ENCODE results near the gene NLGN1. TPM values are rescaled to one million over a fixed set of nuclear protein-coding genes. Genes with fewer than 3 reads are reported as not detected.

NLGN1 gene
- total RNA-seq, 3 donors from 2014 or later (not counting 1 experiment from before 2014, with no cell fraction given): not detected

GRCh38 chr3:173887888-173888287 is 490.3 kb downstream of the NLGN1 start:
- TF ChIP-seq, protein P1, sequence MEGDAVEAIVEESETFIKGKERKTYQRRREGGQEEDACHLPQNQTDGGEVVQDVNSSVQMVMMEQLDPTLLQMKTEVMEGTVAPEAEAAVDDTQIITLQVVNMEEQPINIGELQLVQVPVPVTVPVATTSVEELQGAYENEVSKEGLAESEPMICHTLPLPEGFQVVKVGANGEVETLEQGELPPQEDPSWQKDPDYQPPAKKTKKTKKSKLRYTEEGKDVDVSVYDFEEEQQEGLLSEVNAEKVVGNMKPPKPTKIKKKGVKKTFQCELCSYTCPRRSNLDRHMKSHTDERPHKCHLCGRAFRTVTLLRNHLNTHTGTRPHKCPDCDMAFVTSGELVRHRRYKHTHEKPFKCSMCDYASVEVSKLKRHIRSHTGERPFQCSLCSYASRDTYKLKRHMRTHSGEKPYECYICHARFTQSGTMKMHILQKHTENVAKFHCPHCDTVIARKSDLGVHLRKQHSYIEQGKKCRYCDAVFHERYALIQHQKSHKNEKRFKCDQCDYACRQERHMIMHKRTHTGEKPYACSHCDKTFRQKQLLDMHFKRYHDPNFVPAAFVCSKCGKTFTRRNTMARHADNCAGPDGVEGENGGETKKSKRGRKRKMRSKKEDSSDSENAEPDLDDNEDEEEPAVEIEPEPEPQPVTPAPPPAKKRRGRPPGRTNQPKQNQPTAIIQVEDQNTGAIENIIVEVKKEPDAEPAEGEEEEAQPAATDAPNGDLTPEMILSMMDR (IDR thresholded peaks at IDR 0.05): no peak
- Mint-ChIP-seq H3K27ac (no peak overlapping the region), H3K4me1 (no peaks in the 10 kb centered on the region), H3K9me3 (peaks cover 0 to 6% of the 10 kb centered on the region in 2 donors), H3K36me3 (no peaks in the 10 kb centered on the region), H3K27me3 (ENCODE audit: low read depth in 2 of 2) (no peaks in the 10 kb centered on the region), H3K4me3 (no peak overlapping the region)
- intact Hi-C loops (cut with micrococcal nuclease): no loop called here
- ATAC-seq: no peak
- no peaks in the 10 kb centered on the region for H3K4me1 ChIP-seq (ENCODE audit: control insufficient read depth, insufficient read depth, low read length)
- no peaks in the 10 kb centered on the region for H3K27me3 ChIP-seq (ENCODE audit: control insufficient read depth, insufficient read depth, low read length)
- no peak overlapping the region for H3K4me3 ChIP-seq (ENCODE audit: low read length)
- H3K36me3 ChIP-seq (ENCODE audit: control insufficient read depth, insufficient read depth, low read length): no peaks in the 10 kb centered on the region
- H3K27ac ChIP-seq (ENCODE audit: low read length): no peak overlapping the region
- no peaks in the 10 kb centered on the region for H3K9me3 ChIP-seq (ENCODE audit: control insufficient read depth, insufficient read depth, low read length)
- DNase-seq: no peak

GRCh38 chr3:173889596-173889995 is 492.1 kb downstream of the NLGN1 start:
- H3K4me1 ChIP-seq (ENCODE audit: control insufficient read depth, insufficient read depth, low read length): no peaks in the 10 kb centered on the region
- Mint-ChIP-seq H3K27ac (no peak overlapping the region), H3K27me3 (ENCODE audit: low read depth in 2 of 2) (no peaks in the 10 kb centered on the region), H3K4me1 (no peaks in the 10 kb centered on the region), H3K9me3 (peaks cover 4 to 12% of the 10 kb centered on the region in 2 donors), H3K4me3 (no peak overlapping the region), H3K36me3 (no peaks in the 10 kb centered on the region)
- 81% methylated on average over 2 of the region's 4 CpGs for WGBS (ENCODE audit: insufficient coverage)
- no peak overlapping the region for H3K27ac ChIP-seq (ENCODE audit: low read length)
- TF ChIP-seq, protein P1 (IDR thresholded peaks at IDR 0.05): no peak
- H3K36me3 ChIP-seq (ENCODE audit: control insufficient read depth, insufficient read depth, low read length): no peaks in the 10 kb centered on the region
- intact Hi-C loops (cut with micrococcal nuclease): no loop called here
- H3K9me3 ChIP-seq (ENCODE audit: control insufficient read depth, insufficient read depth, low read length): no peaks in the 10 kb centered on the region
- DNase-seq (no peak), ATAC-seq (no peak)
- no peaks in the 10 kb centered on the region for H3K27me3 ChIP-seq (ENCODE audit: control insufficient read depth, insufficient read depth, low read length)
- no peak overlapping the region for H3K4me3 ChIP-seq (ENCODE audit: low read length)

DNA sequence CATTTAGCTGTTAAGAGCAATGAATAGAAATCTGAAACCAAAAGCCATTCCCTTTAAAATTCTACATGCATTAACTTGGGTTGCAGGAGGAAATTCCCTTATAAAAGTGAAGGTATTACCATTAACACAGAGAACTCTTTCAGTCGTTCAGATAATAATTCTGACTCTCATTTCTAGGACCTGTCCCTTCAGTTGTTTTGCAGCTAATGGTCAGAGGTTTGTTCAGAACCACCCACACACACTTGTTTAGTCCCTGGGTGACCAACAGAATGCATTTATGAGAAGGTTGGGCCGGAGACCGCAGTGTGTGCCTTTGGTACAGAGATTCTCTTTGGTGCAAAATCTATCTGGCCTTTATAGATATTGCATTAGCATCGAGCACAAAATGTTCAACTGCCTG is 492.5 kb downstream of the NLGN1 start:
- Mint-ChIP-seq H3K27ac (no peak overlapping the region), H3K9me3 (peaks cover 6 to 12% of the 10 kb centered on the region in 2 donors), H3K36me3 (no peaks in the 10 kb centered on the region), H3K27me3 (ENCODE audit: low read depth in 2 of 2) (no peaks in the 10 kb centered on the region), H3K4me3 (no peak overlapping the region), H3K4me1 (no peaks in the 10 kb centered on the region)
- intact Hi-C loops (cut with micrococcal nuclease): no loop called here
- Histone ChIP-seq H3K27ac (ENCODE audit: low read length) (no peak overlapping the region), H3K4me1 (ENCODE audit: control insufficient read depth, insufficient read depth, low read length) (no peaks in the 10 kb centered on the region), H3K27me3 (ENCODE audit: control insufficient read depth, insufficient read depth, low read length) (no peaks in the 10 kb centered on the region), H3K9me3 (ENCODE audit: control insufficient read depth, insufficient read depth, low read length) (no peaks in the 10 kb centered on the region), H3K36me3 (ENCODE audit: control insufficient read depth, insufficient read depth, low read length) (no peaks in the 10 kb centered on the region), H3K4me3 (ENCODE audit: low read length) (no peak overlapping the region)
- WGBS (ENCODE audit: insufficient coverage): 79% methylated on average over 4 of the region's 4 CpGs
- ATAC-seq: no peak
- no peak for DNase-seq
- TF ChIP-seq, protein P1 (IDR thresholded peaks at IDR 0.05): no peak

- Histone ChIP-seq H3K4me1 (ENCODE audit: control insufficient read depth, insufficient read depth, low read length) (no peaks in the 10 kb centered on the region), H3K9me3 (ENCODE audit: control insufficient read depth, insufficient read depth, low read length) (no peaks in the 10 kb centered on the region), H3K27ac (ENCODE audit: low read length) (no peak overlapping the region), H3K4me3 (ENCODE audit: low read length) (no peak overlapping the region), H3K27me3 (ENCODE audit: control insufficient read depth, insufficient read depth, low read length) (no peaks in the 10 kb centered on the region), H3K36me3 (ENCODE audit: control insufficient read depth, insufficient read depth, low read length) (no peaks in the 10 kb centered on the region)
- TF ChIP-seq, protein P1 (IDR thresholded peaks at IDR 0.05): no peak
- Mint-ChIP-seq H3K27ac (no peak overlapping the region), H3K9me3 (peaks cover 6 to 12% of the 10 kb centered on the region in 2 donors), H3K27me3 (ENCODE audit: low read depth in 2 of 2) (no peaks in the 10 kb centered on the region), H3K36me3 (no peaks in the 10 kb centered on the region), H3K4me3 (no peak overlapping the region), H3K4me1 (no peaks in the 10 kb centered on the region)
- intact Hi-C loops (cut with micrococcal nuclease): no loop called here
- DNase-seq: no peak
- WGBS (ENCODE audit: insufficient coverage): 92% methylated on average over 3 of the region's 4 CpGs
- ATAC-seq: no peak
Measured at GRCh38 chr3:173891272-173892100, 493.9 kb downstream of the NLGN1 start.
